GM21529 (cell line): ENCODE measurements around the gene ARFGEF2.
"Not testable (repeated sequence)": the region's sequence is repeated elsewhere in the genome, so short reads cannot be mapped to it uniquely, and the experiment has no call there.

Source experiments
- ATAC-seq: cut with Tn5 transposase; IDR thresholded peaks from one replicate; pipeline ENCODE4 v1.9.1; 2021; ENCODE audit not compliant: unreplicated experiment

The ARFGEF2 gene

DNA sequence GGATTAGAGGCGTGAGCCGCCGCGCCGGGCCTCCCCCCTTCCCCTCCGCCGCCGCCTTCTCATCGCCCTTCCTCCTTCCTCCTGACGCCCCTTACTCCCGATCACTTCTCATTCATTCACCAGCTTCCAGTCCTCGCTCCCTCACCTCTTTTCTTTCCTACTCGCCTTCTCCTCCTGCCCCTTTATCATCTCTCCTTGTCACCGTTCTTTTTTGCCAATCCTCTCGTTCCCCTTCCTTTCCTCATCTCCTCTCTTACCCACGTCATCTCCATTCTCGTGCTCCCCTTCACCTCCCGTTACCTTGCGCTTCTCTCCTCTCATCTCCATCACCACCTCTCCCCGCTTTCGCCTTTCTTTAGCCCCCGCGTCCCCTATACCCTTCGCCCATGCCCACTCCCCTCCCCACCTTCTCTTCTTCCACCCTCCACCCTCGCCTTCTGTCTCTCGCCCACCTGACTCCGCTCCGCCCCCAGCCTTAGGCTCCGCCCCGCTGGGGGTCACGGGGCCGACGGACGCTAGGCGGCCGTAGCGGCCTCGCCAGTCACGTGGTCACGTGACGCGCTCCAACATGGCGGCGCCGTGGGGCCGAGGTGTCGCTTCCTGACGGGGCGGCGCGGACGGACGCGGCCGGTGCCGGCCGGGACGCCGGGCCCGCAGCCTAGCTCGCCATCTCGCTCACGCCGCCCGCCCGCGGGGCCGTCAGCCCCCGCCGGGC, at the start of gene ARFGEF2:
Gene ARFGEF2, plus strand, starts transcription at position 544 of the 715 bp plus-strand sequence. CDS start 179 bp downstream, outside the sequence.
- ATAC-seq: peak; percentile 70

DNA sequence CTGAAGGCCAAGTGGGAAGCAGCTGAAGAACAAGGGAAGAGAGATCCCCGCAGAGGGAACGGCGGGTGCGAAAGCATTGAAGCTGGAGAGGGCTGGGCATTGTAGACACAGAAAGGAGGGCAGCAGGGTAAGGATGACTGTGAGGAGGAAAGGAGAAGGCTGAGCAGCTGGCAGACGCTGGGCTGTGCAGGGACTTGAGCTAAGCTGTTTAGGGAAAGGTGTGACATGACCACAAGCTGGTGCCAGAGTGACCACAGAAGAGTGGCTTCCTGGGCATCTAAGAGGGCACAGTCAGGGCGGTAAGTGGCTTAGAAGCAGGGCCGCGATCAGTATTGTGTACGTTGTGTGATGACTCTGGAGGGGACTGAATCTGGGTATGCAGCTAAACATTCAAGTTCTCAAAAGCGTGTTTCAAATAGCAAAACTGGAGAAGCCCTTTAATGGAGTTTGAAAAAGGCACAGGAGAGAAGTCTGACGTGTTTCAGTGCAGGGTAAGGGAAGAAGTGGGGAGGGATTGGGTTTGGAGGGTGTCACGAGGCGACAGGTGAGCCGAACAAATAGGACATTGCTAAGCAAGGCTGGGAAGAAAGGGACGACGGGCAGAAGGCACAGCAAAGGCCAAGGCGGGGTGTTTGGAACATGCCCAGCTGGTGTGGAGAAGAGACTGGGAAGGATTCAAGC, 46.1 kb upstream of the ARFGEF2 start:
- no peak for ATAC-seq

DNA sequence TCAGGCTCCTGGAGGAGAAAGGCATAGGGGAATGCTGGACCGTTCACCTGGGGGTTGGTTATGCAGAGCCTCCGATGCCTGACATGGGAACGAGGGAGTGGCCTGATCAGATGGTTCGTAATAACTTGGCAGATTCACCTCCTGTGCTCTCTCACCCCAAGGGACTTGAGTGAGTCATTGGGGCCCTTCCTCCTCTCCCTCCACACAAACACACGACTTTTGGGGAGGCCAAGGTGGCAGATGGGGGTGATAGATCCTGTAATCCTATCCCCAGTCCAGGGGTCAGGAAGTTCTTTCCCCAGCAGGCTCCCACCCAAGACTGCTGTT, 45.6 kb upstream of the ARFGEF2 start:
- ATAC-seq: no peak

DNA sequence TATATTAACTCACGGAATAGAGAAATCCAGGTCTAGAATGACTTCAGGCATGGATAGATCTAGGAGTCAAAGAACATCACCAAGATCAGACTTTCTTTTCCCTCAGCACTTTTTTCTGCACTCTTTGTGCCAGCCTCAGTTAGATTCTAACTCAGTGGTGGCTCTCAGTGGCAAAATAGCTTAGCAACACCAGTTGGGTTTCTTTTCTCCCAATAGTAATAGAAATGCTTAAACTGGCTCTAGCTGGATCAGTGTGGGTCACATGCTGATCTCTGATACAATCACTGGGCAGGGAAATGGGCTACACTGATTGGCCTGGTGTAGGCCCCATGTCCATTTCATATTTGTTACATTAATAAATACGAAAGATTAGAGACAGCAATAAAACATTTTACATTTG, 44.2 kb upstream of the ARFGEF2 start:
- no peak for ATAC-seq

DNA sequence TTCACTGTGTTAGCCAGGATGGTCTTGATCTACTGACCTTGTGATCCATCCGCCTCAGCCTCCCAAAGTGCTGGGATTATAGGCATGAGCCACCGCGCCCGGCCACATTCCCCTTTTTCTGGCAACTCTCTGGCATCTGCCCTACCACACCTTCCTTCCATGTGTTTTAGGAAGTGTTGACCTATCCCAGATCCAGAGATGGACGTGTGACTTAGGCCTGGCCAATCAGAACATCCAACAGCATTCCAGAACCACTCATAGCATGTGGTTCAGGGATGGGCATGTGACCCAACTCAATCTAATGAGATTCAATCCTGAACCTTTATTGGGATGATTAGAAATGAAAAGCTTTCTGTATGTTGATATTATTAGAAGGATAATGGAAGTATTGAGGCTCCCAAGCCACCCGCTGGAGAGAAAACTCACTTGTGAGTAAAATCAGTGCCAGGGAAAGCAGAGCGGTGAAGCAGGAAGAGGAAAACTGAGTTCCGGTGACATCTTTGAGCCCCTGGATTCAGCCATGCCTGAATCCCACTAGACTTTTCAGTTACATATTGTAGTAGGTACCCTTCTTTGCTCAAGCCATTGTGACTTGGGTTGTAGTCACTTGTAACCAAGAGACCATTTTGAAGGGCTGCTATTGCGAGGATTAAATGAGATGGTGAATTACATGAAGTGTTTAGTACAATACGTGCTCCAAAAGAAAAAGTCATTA, 42.8 kb upstream of the ARFGEF2 start:
- no peak for ATAC-seq

DNA sequence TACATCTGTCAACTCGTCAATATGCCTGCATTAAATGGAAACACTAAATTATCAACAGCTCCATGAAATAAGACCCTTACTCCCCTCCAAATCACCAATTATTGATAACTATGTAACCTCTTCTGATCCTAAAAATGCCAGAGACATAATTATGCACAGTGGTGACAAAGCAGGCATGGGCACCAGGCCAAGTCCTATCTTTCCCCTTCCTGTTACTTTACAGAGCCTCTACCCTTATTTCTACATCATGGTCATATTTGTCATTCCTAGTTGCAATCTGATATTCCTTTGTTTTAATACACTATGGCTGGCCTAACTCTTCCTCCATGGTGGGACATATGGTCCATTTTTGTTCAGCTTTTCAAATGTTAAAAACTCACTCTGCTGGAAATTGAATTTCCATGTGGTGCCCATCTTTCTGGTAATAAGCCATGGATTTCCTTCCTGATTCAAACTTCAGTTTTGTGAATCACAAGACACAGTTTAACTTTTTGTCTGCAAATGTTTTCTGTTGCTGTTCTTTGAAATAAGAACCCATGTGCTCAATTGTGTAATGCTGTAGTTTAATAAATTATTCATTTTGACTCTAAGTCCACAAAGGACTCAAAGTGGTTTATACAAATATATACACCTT, 41.8 kb upstream of the ARFGEF2 start:
- no peak for ATAC-seq

DNA sequence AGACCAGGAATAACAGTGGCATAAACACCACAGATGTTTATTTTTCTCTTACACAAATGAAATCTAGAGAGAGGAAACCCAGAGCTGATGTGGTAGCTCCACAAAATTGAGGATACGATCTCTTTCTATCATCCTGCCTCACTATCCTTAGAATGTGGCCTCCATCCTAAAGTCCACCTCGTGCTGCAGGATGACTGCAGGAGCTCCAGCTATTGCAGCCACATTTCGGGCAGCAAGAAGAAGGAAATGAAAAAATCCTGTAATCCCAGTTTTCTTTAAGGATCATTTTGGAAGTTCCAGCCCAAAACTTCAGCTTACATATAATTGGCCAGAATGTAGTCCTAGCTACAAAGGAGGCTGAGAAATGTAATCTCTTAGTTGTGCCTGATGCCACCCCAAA, 41.2 kb upstream of the ARFGEF2 start:
- ATAC-seq: no peak

DNA sequence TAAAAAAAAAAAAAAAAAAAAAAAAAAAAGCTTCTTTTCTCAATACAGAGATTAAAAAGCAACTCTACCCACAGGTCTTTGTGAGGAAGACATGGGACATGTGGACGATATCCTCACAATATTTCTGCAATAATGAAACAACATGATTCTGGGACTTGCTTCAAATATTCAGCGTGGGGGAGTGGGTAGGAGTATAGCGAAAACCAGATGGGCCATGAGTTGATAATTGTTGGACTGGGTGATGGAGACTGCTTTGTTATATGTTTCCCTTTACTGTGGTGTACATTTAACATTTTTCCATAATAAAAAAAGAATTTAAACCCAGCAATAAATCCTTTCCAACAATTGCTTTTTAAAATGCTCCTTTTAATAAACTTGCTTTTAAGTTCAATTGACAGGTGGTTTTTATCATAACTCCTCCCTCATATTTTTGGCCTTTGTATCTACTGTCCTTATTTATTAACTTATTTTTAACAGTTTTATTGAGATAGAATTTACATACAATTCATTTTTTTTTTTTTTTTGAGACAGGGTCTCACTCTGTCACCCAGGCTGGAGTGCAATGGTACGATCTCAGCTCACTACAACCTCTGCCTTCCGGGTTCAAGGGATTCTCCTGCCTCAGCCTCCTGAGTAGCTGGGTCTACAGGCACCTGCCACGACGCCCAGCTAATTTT, 40.4 kb upstream of the ARFGEF2 start:
- no peak for ATAC-seq

DNA sequence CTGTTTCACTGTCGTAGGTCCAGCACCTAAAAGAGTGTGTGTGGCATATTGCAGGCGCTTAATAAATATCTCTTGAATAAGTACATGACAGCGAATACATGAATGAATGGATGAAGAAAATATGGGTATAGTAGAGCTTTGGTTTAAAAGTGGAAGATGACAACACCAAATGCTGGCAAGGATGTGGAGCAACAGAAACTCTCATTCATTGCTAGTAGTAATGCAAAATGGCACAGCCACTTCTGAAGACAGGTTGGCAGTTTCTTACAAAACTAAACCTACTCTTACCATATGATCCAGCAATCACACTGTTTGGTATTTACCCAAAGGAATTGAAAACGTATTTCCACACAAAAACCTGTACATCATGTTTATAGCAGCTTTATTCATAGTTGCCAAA, 36.3 kb upstream of the ARFGEF2 start:
- no peak for ATAC-seq

DNA sequence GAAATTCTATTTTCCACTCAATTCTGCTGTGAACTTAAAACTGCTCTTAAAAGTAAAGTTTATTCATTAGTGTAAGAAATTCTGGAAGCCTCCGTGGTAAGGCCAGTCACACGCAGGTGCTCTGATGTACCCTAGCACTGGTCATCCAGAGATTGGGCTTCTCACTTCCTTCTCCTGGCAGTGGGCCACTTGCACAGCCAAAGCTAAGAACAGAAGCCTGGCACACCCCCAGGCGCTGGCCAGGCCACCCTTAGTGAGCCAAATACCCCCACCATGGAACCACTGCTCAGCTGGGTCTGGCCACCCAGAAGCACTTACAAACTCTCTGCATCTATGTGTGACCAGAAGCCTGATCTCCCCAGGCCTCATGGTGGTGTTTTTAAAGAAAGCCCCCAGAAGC, 35.3 kb upstream of the ARFGEF2 start:
- no peak for ATAC-seq

DNA sequence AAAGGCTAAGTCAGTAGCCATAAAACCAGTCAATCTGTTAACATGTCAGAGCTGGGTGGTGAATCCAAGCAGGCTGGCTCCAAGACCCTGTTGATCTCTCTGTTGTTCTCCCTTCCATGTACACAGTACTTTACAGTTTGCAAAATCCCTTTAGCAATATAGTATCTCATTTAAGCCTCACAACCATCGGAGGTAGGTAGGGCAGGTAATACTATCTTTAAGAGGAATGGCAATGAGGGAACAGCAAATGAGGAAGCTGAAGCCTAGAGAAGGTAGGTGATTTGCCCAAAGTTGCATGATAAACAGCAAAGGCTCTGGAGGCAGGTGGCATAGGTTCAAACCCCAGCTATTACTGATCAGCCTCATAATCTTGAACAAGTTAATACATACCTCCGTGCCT, 34.7 kb upstream of the ARFGEF2 start:
- ATAC-seq: no peak

DNA sequence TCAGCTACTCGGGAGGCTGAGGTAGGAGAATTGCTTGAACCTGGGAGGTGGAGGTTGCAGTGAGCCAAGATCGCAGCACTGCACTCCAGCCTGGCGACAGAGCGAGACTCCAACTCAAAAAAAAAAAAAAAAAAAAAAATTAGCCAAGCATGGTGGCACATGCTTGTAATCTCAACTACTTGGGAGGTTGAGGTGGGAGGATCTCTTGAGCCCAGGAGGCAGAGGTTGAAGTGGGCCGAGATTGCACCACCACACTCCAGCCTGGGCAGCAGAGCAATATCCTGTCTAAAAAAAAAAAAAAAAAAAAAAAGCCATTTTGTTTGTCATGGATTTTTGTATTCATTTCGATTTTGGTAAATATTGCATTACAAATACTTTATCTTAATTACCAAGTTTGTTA, 33.0 kb upstream of the ARFGEF2 start:
- not testable (repeated sequence) for ATAC-seq

DNA sequence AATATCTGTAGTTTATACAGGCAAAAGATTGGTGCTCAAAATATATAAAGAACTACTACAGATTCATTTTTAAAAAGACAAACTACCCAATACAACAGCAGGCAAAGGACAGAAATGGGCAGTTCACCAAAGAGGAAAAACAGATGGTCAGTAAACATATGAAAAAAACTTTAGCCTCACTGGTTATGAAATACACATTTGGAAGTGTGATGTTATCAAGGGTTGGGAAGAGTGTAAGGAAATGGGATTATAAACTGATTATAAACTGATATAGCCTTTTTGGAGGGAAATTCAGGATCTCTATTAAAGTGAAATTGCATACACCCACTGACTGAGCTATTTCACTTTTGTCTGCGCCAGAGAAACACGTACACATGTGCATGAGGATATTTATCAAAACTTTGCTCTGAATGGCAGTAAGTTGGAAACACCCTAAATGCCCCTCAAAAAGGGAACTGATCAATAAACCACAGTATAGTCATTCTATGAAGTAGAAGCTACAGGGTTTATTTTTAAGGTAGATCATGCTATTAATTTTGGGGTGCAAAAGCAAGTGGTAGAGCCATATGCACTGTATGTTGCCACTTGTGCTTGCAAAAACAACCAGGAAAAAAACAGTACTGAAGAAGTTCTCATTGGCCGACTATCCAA, 32.2 kb upstream of the ARFGEF2 start:
- no peak for ATAC-seq

DNA sequence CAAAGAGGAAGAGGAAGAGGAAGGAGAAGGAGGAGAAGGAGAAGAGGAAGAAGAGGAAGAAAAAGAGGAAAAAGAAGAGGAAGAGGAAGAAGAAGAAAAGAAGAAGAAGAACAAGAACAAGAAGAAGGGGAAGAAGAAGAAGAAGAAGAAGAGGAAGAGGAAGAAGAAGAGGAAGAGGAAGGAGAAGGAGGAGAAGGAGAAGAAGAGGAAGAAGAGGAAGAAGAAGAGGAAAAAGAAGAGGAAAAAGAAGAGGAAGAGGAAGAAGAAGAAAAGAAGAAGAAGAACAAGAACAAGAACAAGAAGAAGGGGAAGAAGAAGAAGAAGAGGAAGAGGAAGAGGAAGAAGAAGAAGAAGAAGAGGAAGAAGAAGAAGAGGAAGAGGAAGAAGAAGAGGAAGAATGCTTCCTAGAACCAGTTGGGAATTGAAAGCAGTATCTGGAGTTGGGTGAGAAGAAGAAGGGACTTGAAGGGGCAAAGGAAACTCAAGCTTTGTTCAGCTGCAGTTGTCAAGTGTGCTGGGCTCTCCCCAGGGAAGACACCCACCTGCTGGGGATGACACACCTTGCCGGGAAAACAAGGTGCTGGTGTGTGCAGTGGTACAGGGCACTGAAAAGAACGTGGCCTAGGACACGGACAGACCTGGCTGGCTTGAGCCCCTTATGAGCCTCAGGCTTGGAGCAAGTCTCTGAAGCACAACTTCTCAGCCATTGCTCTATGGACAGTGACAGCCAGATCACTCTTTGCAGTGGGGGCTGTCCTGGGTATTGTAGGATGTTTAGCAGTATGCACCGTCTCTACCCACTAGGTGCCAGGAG, 30.1 kb upstream of the ARFGEF2 start:
- ATAC-seq: no peak

DNA sequence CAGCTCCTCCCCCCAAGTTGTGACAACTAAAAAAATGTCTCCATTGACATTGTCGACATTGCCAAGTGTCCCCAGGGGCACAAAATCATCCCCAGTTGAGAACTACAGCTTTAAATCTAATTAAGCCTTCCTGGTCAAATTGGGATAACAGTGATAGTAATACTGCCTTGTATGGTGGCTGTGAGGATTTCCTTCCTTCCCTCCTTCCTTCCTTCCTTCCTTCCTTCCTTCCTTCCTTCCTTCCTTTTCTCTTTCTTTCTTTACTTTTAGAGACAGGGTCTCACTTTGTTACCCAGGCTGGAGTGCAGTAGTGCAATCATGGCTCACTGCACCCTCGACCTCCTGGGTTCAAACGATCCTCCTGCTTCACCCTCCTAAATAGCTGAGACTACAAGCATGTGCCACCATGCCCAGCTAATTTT, 29.5 kb upstream of the ARFGEF2 start:
- ATAC-seq: no peak

DNA sequence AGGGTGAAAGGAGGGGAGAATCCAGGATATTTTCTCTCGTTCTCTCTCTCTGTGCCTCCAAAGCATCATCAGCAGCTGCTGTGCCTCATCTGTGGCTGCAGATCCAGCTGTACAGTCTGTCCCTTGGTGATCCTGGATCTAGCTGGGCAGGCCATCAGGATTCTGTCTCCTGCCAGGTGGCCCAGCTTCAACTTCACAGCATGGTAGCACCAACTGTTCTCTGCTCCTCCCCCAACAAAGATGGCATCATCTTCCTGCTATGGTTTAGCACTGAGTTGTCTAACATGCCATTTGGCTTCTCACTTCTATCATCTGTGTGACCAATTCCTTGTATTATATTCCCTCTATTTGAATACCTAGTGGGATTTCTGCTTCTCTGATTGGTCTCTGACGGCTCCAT, 28.6 kb upstream of the ARFGEF2 start:
- ATAC-seq: no peak

DNA sequence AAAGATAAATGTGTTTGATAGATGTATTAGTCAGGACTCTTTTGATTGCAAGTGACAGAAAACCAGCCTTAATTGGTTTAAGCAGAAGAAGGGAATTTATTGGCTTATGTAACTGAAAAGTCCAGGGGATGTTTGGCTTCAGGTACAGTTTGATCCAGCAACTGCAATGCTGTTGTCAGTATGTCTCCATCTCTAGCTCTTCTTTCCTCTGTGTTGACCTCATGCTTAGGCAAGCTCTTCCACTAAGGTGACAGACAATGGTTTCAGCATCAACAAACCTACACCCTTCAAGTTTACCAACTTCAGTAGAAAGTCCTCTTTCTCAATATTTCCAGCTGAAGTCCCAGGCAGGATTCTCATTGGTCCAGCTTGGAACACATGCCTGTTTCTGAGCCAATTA, 28.1 kb upstream of the ARFGEF2 start:
- no peak for ATAC-seq

DNA sequence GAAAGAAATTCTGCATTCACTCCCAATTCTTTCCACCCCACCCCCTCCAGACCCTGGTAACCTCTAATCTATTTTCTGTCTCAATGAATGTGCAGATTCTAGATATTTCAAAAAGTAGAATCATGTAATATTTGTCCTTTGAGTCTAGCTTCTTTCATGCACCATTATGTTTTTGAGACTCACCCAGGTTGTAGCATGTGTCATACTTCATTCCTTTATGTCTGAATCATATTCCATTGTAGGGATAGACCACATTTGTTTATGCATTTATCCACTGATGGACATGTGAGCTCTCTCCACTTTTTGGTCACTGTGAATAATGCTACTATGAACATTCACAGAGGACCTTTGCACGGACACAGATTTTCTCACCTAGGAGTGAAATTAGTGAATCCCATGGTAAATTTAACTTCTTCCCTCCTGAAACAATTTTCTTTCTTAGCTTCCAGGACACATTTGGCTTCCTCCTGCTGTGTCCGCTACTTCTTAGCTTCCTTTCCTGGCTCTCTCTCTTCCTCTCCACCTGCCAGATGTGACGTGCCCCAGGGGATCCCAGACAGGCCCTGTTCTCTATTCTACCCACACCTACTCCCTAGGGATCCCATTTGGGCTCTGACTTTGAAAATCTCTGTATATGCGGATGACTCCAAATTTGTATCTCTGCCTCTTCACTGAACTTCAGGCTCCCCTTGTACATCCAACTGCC, 24.1 kb upstream of the ARFGEF2 start:
- ATAC-seq: no peak

DNA sequence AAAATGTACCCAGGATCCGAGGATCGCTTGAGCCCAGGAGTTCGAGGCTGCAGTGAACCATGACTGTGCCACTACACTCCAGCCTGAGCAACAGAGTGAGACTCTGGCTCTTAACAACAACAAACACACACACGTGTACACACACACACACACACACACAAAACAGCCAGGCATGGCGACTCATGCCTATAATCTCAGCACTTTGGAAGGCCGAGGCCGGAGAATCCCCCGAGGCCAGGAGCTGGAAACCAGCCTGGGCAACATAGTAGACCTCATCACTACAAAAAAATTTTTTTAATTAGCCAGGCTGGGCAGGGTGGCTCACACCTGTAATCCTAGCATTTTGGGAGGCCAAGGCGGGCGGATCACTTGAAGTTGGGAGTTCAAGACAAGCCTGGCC, 23.3 kb upstream of the ARFGEF2 start:
- no peak for ATAC-seq
